ENCODE data around the gene TAF4. TPM values are rescaled to one million over a fixed set of nuclear protein-coding genes. Genes with fewer than 3 reads are reported as not detected.

Gene TAF4
- total and polyA plus RNA-seq, 2 of the 13 experiments (the other 11 are each of a cell fraction or from before 2014, with no cell fraction given) = 5.9 to 12.0 TPM

GRCh38 chr20:62003567-62004405 lies 61.9 kb downstream of the TAF4 start (continued):
- TF ChIP-seq REPIN1 (CRISPR knock-in tag; IDR thresholded peaks at IDR 0.05; ENCODE audit: borderline replicate concordance, low read depth) (no peak), FOXP4 (CRISPR knock-in tag; IDR thresholded peaks at IDR 0.05) (no peak), ZKSCAN8 (CRISPR knock-in tag; IDR thresholded peaks at IDR 0.05; ENCODE audit: borderline replicate concordance) (no peak), ZSCAN30 (CRISPR knock-in tag; IDR thresholded peaks at IDR 0.05) (no peak), CHCHD3 (CRISPR knock-in tag; IDR thresholded peaks at IDR 0.05) (no peak), ATF1 (CRISPR knock-in tag; IDR thresholded peaks at IDR 0.05) (no peak), CBX5 (CRISPR knock-in tag; IDR thresholded peaks at IDR 0.05; ENCODE audit: borderline replicate concordance) (no peak), BHLHE40 (IDR thresholded peaks at IDR 0.05; ENCODE audit: low read length) (no peak), XBP1 (CRISPR knock-in tag; IDR thresholded peaks at IDR 0.05) (no peak), CTCF (CRISPR knock-in tag; IDR thresholded peaks at IDR 0.05) (peak; percentile 15; the same call in 1 of the 2 replicates), ZNF574 (CRISPR knock-in tag; IDR thresholded peaks at IDR 0.05) (no peak), HMGXB4 (CRISPR knock-in tag; IDR thresholded peaks at IDR 0.05; ENCODE audit: borderline replicate concordance in 1 of 2, low read depth in 1 of 2) (no peak), ZNF512B (CRISPR knock-in tag; IDR thresholded peaks at IDR 0.05; ENCODE audit: borderline replicate concordance) (no peak)
- TF ChIP-seq, protein P1, sequence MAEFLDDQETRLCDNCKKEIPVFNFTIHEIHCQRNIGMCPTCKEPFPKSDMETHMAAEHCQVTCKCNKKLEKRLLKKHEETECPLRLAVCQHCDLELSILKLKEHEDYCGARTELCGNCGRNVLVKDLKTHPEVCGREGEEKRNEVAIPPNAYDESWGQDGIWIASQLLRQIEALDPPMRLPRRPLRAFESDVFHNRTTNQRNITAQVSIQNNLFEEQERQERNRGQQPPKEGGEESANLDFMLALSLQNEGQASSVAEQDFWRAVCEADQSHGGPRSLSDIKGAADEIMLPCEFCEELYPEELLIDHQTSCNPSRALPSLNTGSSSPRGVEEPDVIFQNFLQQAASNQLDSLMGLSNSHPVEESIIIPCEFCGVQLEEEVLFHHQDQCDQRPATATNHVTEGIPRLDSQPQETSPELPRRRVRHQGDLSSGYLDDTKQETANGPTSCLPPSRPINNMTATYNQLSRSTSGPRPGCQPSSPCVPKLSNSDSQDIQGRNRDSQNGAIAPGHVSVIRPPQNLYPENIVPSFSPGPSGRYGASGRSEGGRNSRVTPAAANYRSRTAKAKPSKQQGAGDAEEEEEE (CRISPR knock-in tag; IDR thresholded peaks at IDR 0.05; ENCODE audit: borderline replicate concordance) = no peak

Data from HepG2 (cell line).